IMR-90 (cell line): ENCODE results near the gene SPATA25. TPM values are rescaled to one million over a fixed set of nuclear protein-coding genes. Genes with fewer than 3 reads are reported as not detected.

Source experiments
- ATAC-seq: fragments of 200-7000 bp; cut with Tn5 transposase; 2 replicates; pipeline ENCODE4 v1.9.1; 2020; ENCODE audit warnings: low read depth, mild to moderate bottlenecking, moderate library complexity
- BruUV-seq: library from RNA; stranded (reverse); fragments of 400-500 nt; replicated peaks from 2 replicates; lab custom pipeline; 2021; lab: Mats Ljungman, UMichigan
- CTCF ChIA-PET: fragments of 300-600 bp; formaldehyde crosslinking; extraction: SDS; loops from one replicate; lab custom pipeline; 2021; ENCODE audit warnings: antibody characterized with exemption; lab: Yijun Ruan, JAX
- POLR2A ChIA-PET: fragments of 300-600 bp; sonication (Branson Sonifier 250); formaldehyde crosslinking; loops from one replicate; lab custom pipeline; 2022; ENCODE audit warnings: antibody characterized with exemption; ENCODE audit not compliant: unreplicated experiment; lab: Charles Lee
- DNase-seq: peaks from one replicate; pipeline ENCODE4 v3.0.0; 2013
- H2AFZ ChIP-seq: replicated peaks from 2 replicates; pipeline ENCODE3; 2013; ENCODE audit warnings: low read length, mild to moderate bottlenecking; ENCODE audit not compliant: poor library complexity
- H2AK5ac ChIP-seq: 2 replicates; pipeline ENCODE4 v1.6.1; 2013; ENCODE audit warnings: low read depth, low read length, inconsistent platforms
- H2AK9ac ChIP-seq: replicated peaks from 2 replicates; pipeline ENCODE3; 2013; ENCODE audit warnings: mild to moderate bottlenecking, low read depth, low read length, moderate library complexity; ENCODE audit not compliant: poor library complexity
- H2BK120ac ChIP-seq: 2 replicates; pipeline ENCODE4 v1.6.1; 2013; ENCODE audit warnings: low read depth, low read length, inconsistent platforms
- H2BK15ac ChIP-seq: 3 replicates; pipeline ENCODE4 v1.6.1; 2013; ENCODE audit warnings: low read depth, low read length, inconsistent platforms
- H2BK20ac ChIP-seq: 2 replicates; pipeline ENCODE4 v1.6.1; 2013; ENCODE audit warnings: low read depth, mild to moderate bottlenecking, inconsistent platforms, low read length, moderate library complexity
- H2BK5ac ChIP-seq: 2 replicates; pipeline ENCODE4 v1.6.1; 2013; ENCODE audit warnings: mild to moderate bottlenecking, low read depth, low read length, inconsistent platforms; ENCODE audit not compliant: poor library complexity, severe bottlenecking
- H3K14ac ChIP-seq: replicated peaks from 2 replicates; pipeline ENCODE4 v1.6.1; 2013; ENCODE audit warnings: low read depth, low read length, inconsistent platforms
- H3K18ac ChIP-seq: 2 replicates; pipeline ENCODE4 v1.6.1; 2013; ENCODE audit warnings: low read depth, low read length, control low read depth
- H3K23ac ChIP-seq: 2 replicates; pipeline ENCODE4 v1.6.1; 2013; ENCODE audit warnings: low read depth, low read length, inconsistent platforms
- H3K27ac ChIP-seq: 2 replicates; pipeline ENCODE4 v1.5.1; 2013; ENCODE audit warnings: mild to moderate bottlenecking, control low read depth, low read length; ENCODE audit not compliant: insufficient read depth
- H3K27me3 ChIP-seq: 2 replicates; pipeline ENCODE4 v1.6.1; 2013; ENCODE audit warnings: low read length; ENCODE audit not compliant: control insufficient read depth, insufficient read depth
- H3K36me3 ChIP-seq: 2 replicates; pipeline ENCODE4 v1.6.1; 2013; ENCODE audit warnings: low read length, mixed read lengths; ENCODE audit not compliant: control insufficient read depth, insufficient read depth
- H3K4ac ChIP-seq: 2 replicates; pipeline ENCODE4 v1.6.1; 2013; ENCODE audit warnings: low read depth, low read length, inconsistent platforms
- H3K4me1 ChIP-seq: 2 replicates; pipeline ENCODE4 v1.6.1; 2013; ENCODE audit warnings: low read length, mixed read lengths; ENCODE audit not compliant: control insufficient read depth, insufficient read depth
- H3K4me2 ChIP-seq: 2 replicates; pipeline ENCODE4 v1.6.1; 2013; ENCODE audit warnings: low read depth, mild to moderate bottlenecking, control low read depth, low read length, moderate library complexity
- H3K4me3 ChIP-seq: 2 replicates; pipeline ENCODE4 v1.5.1; 2013; ENCODE audit warnings: low read depth, mild to moderate bottlenecking, control low read depth, low read length, moderate library complexity; ENCODE audit not compliant: insufficient read depth
- H3K56ac ChIP-seq: 2 replicates; pipeline ENCODE4 v1.6.1; 2013; ENCODE audit warnings: low read length, inconsistent platforms; ENCODE audit not compliant: insufficient read depth; ENCODE audit errors: extremely low read depth
- H3K79me1 ChIP-seq, 2 experiments: 2 replicates each; pipeline ENCODE4 v1.6.1; 2013; ENCODE audit warnings: low read length in 2 of 2, inconsistent platforms in 1 of 2, low read depth in 1 of 2
- H3K9ac ChIP-seq: 2 replicates; pipeline ENCODE4 v1.6.1; 2013; ENCODE audit warnings: low read depth, low read length, control low read depth
- H3K9me1 ChIP-seq: 2 replicates; pipeline ENCODE4 v1.6.1; 2013; ENCODE audit warnings: low read length, inconsistent platforms; ENCODE audit not compliant: insufficient read depth
- H3K9me3 ChIP-seq: 2 replicates; pipeline ENCODE4 v1.6.1; 2013; ENCODE audit warnings: low read length; ENCODE audit not compliant: control insufficient read depth, insufficient read depth
- H4K20me1 ChIP-seq: 2 replicates; pipeline ENCODE4 v1.6.1; 2013; ENCODE audit warnings: low read length, inconsistent platforms; ENCODE audit not compliant: insufficient read depth
- H4K5ac ChIP-seq: 2 replicates; pipeline ENCODE4 v1.6.1; 2013; ENCODE audit warnings: mild to moderate bottlenecking, low read depth, low read length, control low read depth
- H4K8ac ChIP-seq, 2 experiments: 2 replicates each; pipeline ENCODE4 v1.6.1; 2013; ENCODE audit warnings: low read depth in 2 of 2, low read length in 2 of 2, control low read depth in 1 of 2, inconsistent platforms in 1 of 2
- H4K91ac ChIP-seq: 2 replicates; pipeline ENCODE4 v1.6.1; 2013; ENCODE audit warnings: low read depth, low read length, inconsistent platforms; ENCODE audit not compliant: insufficient read depth
- CEBPB ChIP-seq: IDR thresholded peaks from 2 replicates; pipeline ENCODE4 v1.6.1; 2012; ENCODE audit warnings: low read depth, low read length, improper control_type of control experiment
- FOS ChIP-seq: fragments of 150-350 bp; IDR thresholded peaks from 2 replicates; pipeline ENCODE4 v1.6.1; 2016; ENCODE audit warnings: low read depth, low read length
- MAFK ChIP-seq: IDR thresholded peaks from 2 replicates; pipeline ENCODE4 v1.6.1; 2012; ENCODE audit warnings: low read depth, low read length, improper control_type of control experiment
- MAZ ChIP-seq: IDR thresholded peaks from 2 replicates; pipeline ENCODE4 v1.6.1; 2012; ENCODE audit warnings: low read depth, mild to moderate bottlenecking, low read length, improper control_type of control experiment, moderate library complexity, borderline replicate concordance
- MXI1 ChIP-seq: IDR thresholded peaks from 2 replicates; pipeline ENCODE4 v1.6.1; 2012; ENCODE audit warnings: low read depth, mild to moderate bottlenecking, low read length, moderate library complexity, borderline replicate concordance
- NFE2L2 ChIP-seq: fragments of 150-350 bp; IDR thresholded peaks from 2 replicates; pipeline ENCODE4 v1.6.1; 2016; ENCODE audit warnings: low read depth, mild to moderate bottlenecking, low read length
- RAD21 ChIP-seq: IDR thresholded peaks from 2 replicates; pipeline ENCODE4 v1.6.1; 2012; ENCODE audit warnings: low read length, improper control_type of control experiment
- RCOR1 ChIP-seq: IDR thresholded peaks from 2 replicates; pipeline ENCODE4 v1.6.1; 2012; ENCODE audit warnings: mild to moderate bottlenecking, low read length, improper control_type of control experiment; ENCODE audit not compliant: insufficient replicate concordance
- RFX5 ChIP-seq: IDR thresholded peaks from 2 replicates; pipeline ENCODE4 v1.8.0; 2012; ENCODE audit warnings: low read depth, mild to moderate bottlenecking, low read length, moderate library complexity
- SMC3 ChIP-seq: fragments of 150-350 bp; IDR thresholded peaks from 2 replicates; pipeline ENCODE4 v1.6.1; 2016; ENCODE audit warnings: low read depth, mild to moderate bottlenecking, antibody characterized with exemption, low read length, moderate library complexity
- WGBS, 2 experiments: methylation state at CpG; one replicate each; pipeline versions ENCODE4 v1.1.5 to v1.1.7; 2013; ENCODE audit warnings: missing lambda C conversion rate in 2 of 2; ENCODE audit not compliant: insufficient read length in 1 of 2; ENCODE audit errors: extremely low coverage in 2 of 2; 5-methylcytosine and 5-hydroxymethylcytosine counted together
- dilution Hi-C: fragments of 300-500 bp; cut with HindIII; formaldehyde crosslinking; loops from one replicate; pipeline ENCODE4 v1.14.3; 2018; ENCODE audit warnings: low sequenced_read_pairs; ENCODE audit not compliant: unreplicated experiment
- in situ Hi-C: fragments of 300-500 bp; cut with MboI; formaldehyde crosslinking; loops from 3 replicates; pipeline ENCODE4 v1.14.3; 2019; ENCODE audit warnings: low sequenced_read_pairs, inconsistent platforms, mixed read lengths
- intact Hi-C: fragments of 100-400 bp; cut with micrococcal nuclease; formaldehyde crosslinking; loops from 2 replicates; pipeline ENCODE4 v1.10.0; 2022
- polyA plus RNA-seq, 3 experiments: library from polyadenylated mRNA; depleted of rRNA; stranded (reverse); fragments of >200 nt; gene quantifications; 2 replicates each; pipeline ENCODE4 v1.2.3, GENCODE V29; 2012; ENCODE audit warnings: low replicate concordance in 1 of 3
- total RNA-seq: library from RNA; depleted of rRNA; stranded (reverse); fragments of >200 nt; gene quantifications from 2 replicates; pipeline ENCODE4 v1.2.3, GENCODE V29; 2012
- TF ChIP-seq, protein P1 (sequence below): fragments of 150-350 bp; IDR thresholded peaks from 2 replicates; pipeline ENCODE4 v1.6.1; 2017; ENCODE audit warnings: mild to moderate bottlenecking, antibody characterized with exemption, low read length, low read depth
- TF ChIP-seq, protein P2 (sequence below): fragments of 150-350 bp; IDR thresholded peaks from 2 replicates; pipeline ENCODE4 v1.6.1; 2016; ENCODE audit warnings: low read depth, mild to moderate bottlenecking, low read length, moderate library complexity, borderline replicate concordance

Gene SPATA25
- total and polyA plus RNA-seq, 2 of the 4 experiments (the other 2 are of a cell fraction), result 0.18 to 0.36 TPM

DNA sequence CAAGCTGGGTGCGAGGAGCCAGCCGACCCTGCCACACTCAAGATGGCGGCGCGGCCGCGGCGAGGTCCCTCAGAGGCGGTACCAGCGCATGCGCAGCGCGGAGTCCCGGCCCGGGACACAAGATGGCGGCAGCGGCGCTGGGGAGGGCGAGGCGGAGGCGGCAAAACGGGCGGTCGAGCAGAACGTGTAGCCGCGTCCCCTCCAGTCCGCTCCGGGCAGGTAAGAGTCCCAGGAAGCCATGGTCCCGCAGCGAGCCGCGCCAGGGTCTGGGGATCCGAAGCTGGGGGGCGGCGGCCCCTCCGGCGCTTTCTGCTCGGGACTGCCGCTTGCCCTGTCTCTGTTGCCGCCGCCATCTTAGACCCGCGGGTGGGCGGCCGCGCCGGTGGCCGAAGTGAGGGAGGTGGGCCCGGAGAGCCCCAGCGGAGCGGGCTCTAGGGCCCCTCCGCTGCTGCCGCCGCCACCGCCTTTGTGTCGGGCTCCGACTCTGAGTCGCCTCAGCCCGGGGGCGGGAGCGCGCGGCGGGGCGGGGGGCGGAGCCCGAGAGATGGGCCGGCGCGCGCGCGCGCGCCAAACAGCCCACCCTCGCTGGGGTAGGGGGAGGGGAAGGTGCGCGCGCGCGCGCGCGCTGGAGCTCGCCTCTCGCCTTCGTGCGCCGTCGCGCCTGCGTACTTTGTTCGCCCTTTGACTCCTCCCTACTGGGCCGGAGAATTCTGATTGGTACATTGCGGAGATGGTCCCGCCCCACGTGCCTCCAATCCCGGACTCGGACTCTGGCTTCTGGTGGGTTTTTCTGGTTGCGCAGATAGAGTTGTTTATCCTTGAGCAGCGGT is 47.4 kb upstream of the SPATA25 start, which contains the start of gene PCIF1:
Gene PCIF1 (plus strand): TSS at position 98 of the 830 bp plus-strand sequence. CDS start 4,317 bp downstream, outside the sequence.
- dilution Hi-C loops, result no loop called here
- Histone ChIP-seq H2BK120ac (peak within 1 kb of the TSS; percentile 91), H4K8ac (peak within 1 kb of the TSS; percentile 98 to 100), H3K79me1 (peaks cover 38 to 75% of the 10 kb centered on the region in 2 experiments), H3K9me1 (0 out of 2 replicates have a peak, but pooled peaks cover 4% of the 10 kb centered on the region), H3K9ac (peak within 1 kb of the TSS; percentile 99), H4K20me1 (peaks cover 19% of the 10 kb centered on the region), H2AK5ac (peak within 1 kb of the TSS; percentile 99), H2BK20ac (no peak within 1 kb of the TSS), H3K36me3 (peaks cover 20% of the 10 kb centered on the region), H3K4ac (peak within 1 kb of the TSS; percentile 100), H4K5ac (peak within 1 kb of the TSS; percentile 98), H2BK5ac (peak within 1 kb of the TSS; percentile 100), H3K27me3 (no peaks in the 10 kb centered on the region), H3K56ac (peak within 1 kb of the TSS; percentile 98), H3K9me3 (no peaks in the 10 kb centered on the region), H3K27ac (peak within 1 kb of the TSS; percentile 99), H3K4me3 (peak within 1 kb of the TSS; percentile 85), H3K4me2 (peak within 1 kb of the TSS; percentile 97), H3K18ac (peak within 1 kb of the TSS; percentile 96), H3K23ac (peak within 1 kb of the TSS; percentile 92), H3K14ac (peak within 1 kb of the TSS; percentile 99), H4K91ac (peak within 1 kb of the TSS; percentile 100), H2AK9ac (peak within 1 kb of the TSS; percentile 100), H2AFZ (peak within 1 kb of the TSS; percentile 99), H2BK15ac (peak within 1 kb of the TSS; percentile 89; the same call in 1 of the 3 replicates), H3K4me1 (peaks cover 5% of the 10 kb centered on the region)
- 1% methylated on average over 40 of the region's 102 CpGs; no CpG with 5 or more reads in 1 of the 2 experiments for WGBS, 2 experiments
- peak; percentile 98 for DNase-seq
- in situ Hi-C loops, result no loop called here
- ATAC-seq, result peak; percentile 84
- ChIA-PET CTCF (interaction anchor here (0.8 to 1.5 kb wide), 2 partner anchors 43 to 136 kb away, joined by 3 to 6 read pairs; no protein-coding TSS in a partner anchor), POLR2A (interaction anchor here (0.6 to 1.2 kb wide), 4 partner anchors 9 to 25 kb away, joined by 3 to 8 read pairs (median 5); no protein-coding TSS in a partner anchor)
- BruUV-seq, result no TSS peak
- intact Hi-C loops, result loop anchor here (1.0 to 10.0 kb wide), 5 partner anchors 24 to 136 kb away; partner anchors contain the start of genes ACOT8, CTSA, NEURL2 and SNX21
- TF ChIP-seq, protein P1, sequence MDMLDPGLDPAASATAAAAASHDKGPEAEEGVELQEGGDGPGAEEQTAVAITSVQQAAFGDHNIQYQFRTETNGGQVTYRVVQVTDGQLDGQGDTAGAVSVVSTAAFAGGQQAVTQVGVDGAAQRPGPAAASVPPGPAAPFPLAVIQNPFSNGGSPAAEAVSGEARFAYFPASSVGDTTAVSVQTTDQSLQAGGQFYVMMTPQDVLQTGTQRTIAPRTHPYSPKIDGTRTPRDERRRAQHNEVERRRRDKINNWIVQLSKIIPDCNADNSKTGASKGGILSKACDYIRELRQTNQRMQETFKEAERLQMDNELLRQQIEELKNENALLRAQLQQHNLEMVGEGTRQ, result peak; percentile 97
- TF ChIP-seq RAD21, result 0 out of 2 replicates have a peak, but pooled peaks have one; percentile 2
- no peak for TF ChIP-seq NFE2L2
- 0 out of 2 replicates have a peak, but pooled peaks have one; percentile 1 for TF ChIP-seq FOS
- no peak for TF ChIP-seq CEBPB
- no peak for TF ChIP-seq RFX5
- TF ChIP-seq MXI1, result peak; percentile 60; the same call in 1 of the 2 replicates
- TF ChIP-seq MAZ, result peak; percentile 38; the same call in 1 of the 2 replicates
- TF ChIP-seq MAFK, result no peak
- TF ChIP-seq, protein P2, sequence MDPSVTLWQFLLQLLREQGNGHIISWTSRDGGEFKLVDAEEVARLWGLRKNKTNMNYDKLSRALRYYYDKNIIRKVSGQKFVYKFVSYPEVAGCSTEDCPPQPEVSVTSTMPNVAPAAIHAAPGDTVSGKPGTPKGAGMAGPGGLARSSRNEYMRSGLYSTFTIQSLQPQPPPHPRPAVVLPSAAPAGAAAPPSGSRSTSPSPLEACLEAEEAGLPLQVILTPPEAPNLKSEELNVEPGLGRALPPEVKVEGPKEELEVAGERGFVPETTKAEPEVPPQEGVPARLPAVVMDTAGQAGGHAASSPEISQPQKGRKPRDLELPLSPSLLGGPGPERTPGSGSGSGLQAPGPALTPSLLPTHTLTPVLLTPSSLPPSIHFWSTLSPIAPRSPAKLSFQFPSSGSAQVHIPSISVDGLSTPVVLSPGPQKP, result no peak
- no peak for TF ChIP-seq RCOR1
- 0 out of 2 replicates have a peak, but pooled peaks have one; percentile 14 for TF ChIP-seq SMC3
